ENCODE results near the gene METAP1D.
"Not testable (repeated sequence)": the region's sequence is repeated elsewhere in the genome, so short reads cannot be mapped to it uniquely, and the experiment has no call there.

DNA sequence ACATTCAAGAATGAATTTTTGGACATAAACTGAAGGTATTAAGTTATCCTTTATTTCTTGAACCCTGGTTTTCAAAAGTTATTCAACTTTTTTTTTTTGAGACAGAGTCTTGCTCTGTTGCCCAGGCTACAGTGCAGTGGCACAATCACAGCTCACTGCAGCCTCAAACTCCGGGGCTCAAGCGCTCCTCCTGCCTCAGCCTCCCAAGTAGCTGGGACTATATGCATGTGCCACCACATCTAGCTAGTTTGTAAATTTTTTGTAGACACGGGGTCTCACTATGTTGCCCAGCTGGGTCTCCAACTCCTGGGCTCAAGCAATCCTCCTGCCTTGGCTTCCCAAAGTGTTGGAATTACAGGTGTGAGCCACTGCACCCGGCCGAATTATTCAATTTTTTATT is 2.7 kb upstream of the METAP1D start:
- not testable (repeated sequence) for TF ChIP-seq CTCF, POLR2A, POLR2AphosphoS5, EP300 (IDR thresholded peaks at IDR 0.05)

Data from suprapubic skin (tissue), 4 donors.